ENCODE data around the gene GRAMD4.

Gene GRAMD4

DNA sequence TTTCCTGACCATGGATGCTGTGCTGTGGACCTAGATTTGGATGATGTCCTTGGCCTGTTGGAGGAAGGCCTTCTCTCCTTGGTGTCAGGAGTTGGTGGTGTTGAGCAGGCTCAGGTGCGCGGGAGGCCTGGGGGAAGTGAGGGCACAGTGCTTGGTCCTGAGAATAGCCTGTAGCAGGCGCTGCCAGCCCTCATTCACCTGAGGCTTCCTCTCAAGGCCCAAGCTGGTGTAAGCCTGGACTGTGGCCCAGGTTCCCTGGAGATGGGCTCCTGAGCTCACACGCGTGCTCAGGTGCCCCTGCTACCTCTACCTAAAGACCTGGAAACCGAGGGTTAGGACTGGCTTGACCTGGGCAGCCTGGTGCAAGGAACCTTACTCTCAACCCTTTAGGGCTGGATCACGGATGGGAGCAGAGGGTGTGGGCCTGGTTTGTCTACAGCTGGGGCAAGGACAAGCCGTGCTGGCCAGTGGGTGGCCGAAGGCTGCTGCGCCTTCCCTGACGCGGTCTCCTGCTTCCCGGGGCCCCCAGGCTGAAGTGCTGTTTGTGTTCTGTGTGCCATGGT, 7.8 kb upstream of the GRAMD4 start:
- CTCF ChIA-PET = no interaction called here
- POLR2A ChIA-PET (ENCODE audit: low non-redundant PET) = no interaction called here
- TF ChIP-seq, protein P1, sequence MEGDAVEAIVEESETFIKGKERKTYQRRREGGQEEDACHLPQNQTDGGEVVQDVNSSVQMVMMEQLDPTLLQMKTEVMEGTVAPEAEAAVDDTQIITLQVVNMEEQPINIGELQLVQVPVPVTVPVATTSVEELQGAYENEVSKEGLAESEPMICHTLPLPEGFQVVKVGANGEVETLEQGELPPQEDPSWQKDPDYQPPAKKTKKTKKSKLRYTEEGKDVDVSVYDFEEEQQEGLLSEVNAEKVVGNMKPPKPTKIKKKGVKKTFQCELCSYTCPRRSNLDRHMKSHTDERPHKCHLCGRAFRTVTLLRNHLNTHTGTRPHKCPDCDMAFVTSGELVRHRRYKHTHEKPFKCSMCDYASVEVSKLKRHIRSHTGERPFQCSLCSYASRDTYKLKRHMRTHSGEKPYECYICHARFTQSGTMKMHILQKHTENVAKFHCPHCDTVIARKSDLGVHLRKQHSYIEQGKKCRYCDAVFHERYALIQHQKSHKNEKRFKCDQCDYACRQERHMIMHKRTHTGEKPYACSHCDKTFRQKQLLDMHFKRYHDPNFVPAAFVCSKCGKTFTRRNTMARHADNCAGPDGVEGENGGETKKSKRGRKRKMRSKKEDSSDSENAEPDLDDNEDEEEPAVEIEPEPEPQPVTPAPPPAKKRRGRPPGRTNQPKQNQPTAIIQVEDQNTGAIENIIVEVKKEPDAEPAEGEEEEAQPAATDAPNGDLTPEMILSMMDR (conservative IDR thresholded peaks at IDR 0.05; ENCODE audit: low read depth) = no peak
- H3K27ac ChIP-seq = no peak overlapping the region
- no peak for DNase-seq (ENCODE audit: low spot score)

DNA sequence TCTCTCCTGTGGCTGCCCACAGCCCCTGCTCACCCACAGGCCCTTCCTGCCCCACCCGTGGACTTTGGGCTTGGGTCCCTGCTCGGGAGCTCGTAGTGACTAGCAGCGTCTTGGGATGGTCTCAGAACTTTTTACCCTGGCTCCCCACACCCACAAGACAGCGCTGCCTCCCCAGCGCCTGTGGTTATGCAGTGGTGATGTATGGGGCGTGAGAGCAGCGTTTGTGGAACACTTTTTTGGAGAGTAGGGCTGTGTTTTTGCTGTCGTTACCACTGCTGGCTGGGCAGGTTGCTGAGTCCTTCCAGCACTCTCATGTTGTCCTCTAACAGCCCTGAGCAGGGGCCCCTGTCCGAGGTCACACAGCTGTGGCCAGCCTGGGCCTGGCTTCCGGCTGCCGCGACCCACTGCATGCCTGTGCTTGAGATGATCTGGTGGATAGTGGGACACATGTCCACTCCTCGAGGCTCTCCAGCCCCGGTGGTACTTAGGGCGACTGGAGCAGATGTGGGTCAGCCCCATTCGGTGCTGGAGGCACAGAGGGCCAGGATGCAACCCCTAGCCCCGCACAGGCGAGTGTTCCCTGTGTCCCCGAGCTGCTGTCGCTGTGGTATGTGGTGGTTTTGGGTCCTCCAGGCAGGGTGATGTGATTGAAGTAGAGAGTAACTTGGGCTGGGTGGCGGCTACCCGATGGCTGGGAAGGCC, 7.1 kb upstream of the GRAMD4 start:
- TF ChIP-seq, protein P1 (conservative IDR thresholded peaks at IDR 0.05; ENCODE audit: low read depth) = no peak
- CTCF ChIA-PET = no interaction called here

DNA sequence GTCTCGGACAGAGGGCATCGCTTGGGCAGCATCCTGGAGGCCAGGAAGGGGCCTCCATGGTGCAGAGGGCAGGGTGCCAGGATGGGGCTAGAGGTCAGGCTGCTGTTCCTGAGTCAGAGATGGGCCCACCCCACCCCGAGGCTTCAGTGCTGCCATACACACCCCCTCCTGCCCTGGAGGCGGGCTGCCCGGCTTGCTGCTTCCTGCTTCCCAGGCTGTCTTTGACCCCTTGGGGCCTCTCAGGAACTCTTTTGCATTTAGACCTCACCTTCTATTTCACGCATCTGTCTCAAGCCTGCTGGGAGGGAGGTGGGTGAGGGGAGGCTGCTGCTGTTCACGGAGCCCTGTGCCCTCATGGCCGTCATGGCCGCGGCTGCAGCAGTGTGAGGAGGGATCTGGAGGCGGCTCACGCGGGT, 6.6 kb upstream of the GRAMD4 start:
- DNase-seq (ENCODE audit: low spot score) = no peak
- CTCF ChIA-PET = no interaction called here
- H3K27ac ChIP-seq = no peak overlapping the region
- POLR2A ChIA-PET (ENCODE audit: low non-redundant PET) = no interaction called here
- TF ChIP-seq, protein P1 (conservative IDR thresholded peaks at IDR 0.05; ENCODE audit: low read depth) = no peak

More for the DNA sequence above, 7.1 kb upstream of the GRAMD4 start:
- H3K27ac ChIP-seq = no peak overlapping the region
- POLR2A ChIA-PET (ENCODE audit: low non-redundant PET) = no interaction called here
- no peak for DNase-seq (ENCODE audit: low spot score)

DNA sequence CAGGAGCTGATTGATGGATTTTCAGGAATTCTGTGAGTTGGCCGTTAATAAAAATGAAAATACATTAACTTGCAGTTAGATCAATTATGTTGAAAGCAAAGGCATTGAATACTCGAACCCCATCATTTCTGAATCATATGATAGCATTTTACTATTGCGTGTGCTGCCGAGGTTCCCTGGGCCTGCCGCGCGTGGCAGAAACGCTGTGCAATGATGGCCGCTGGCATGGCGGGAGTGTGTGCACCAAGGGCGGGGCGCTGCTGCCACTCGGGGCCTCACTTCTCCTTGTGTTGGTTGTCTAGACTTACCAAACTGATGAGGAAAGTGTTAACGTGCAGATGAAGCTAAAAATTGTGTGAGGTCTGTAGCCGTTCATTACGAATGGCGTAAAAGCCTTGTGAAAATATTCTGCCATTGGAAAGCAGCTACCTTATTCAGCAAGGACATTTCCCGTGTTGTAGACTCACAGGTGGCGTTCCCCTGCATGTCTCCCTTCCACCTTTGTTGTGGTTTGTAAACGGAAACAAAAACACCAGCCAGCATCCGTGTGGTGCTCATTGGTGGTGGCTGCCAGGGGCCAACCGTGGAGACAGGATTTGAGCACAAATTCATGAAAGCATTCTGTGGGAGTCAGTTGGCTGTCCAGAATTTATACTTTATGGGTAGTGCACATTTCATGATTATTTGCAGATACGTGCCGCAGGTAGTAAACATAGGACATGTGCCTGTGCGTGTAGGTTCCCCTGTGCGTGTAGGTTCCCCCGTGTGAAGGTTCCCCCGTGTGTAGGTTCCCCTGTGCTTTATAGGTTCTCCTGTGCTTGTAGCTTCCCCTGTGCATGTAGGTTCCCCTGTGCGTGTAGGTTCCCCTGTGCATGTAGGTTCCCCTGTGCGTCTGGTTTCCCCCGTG, 5.9 kb upstream of the GRAMD4 start:
- POLR2A ChIA-PET (ENCODE audit: low non-redundant PET) = no interaction called here
- DNase-seq (ENCODE audit: low spot score) = no peak
- H3K27ac ChIP-seq = no peak overlapping the region

DNA sequence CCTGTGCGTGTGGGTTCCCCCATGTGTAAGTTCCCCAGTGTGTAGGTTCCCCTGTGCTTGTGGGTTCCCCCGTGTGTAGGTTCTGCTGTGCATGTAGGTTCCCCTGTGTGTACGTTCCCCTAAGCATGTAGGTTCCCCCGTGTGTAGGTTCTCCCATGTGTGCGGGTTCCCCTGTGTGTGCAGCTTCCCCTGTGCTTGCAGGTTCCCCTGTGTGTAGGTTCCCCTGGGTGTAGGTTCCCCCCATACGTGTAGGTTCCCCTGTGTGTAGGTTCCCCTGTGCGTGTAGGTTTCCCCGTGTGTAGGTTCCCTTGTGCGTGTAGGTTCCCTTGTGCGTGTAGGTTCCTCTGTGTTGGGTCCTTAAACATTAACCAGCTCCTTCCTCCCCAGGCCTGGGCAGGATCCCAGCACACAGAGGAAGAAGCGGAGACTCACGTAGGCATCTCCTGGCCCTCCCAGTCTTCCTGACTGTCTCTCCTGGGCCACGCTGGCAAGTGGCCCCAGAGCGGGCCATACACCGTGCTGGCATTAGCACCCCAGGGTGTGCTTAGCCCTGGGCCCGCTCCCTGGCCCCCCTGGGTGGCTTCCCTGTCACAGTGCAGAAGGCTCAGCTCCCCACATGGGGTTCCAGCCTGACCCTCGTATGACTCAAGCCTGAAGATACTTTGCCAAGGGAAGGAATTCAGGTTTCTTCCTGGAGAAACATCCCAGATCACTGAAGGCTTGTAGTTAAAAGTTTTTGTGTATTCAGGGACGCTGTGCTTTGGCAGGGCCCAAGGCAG, 2.8 kb upstream of the GRAMD4 start:
- TF ChIP-seq, protein P1 (conservative IDR thresholded peaks at IDR 0.05; ENCODE audit: low read depth) = no peak
- POLR2A ChIA-PET (ENCODE audit: low non-redundant PET) = no interaction called here
- DNase-seq (ENCODE audit: low spot score) = no peak
- CTCF ChIA-PET = no interaction called here
- H3K27ac ChIP-seq = no peak overlapping the region

More for the DNA sequence above, 5.9 kb upstream of the GRAMD4 start:
- TF ChIP-seq, protein P1 (conservative IDR thresholded peaks at IDR 0.05; ENCODE audit: low read depth) = no peak
- CTCF ChIA-PET = no interaction called here

Measured in RWPE1 (cell line).